Activated T-cell treated with anti-CD3 and anti-CD28 coated beads, Interleukin-2, amount 50 U/mL, for 1 hour (primary cell): ENCODE results near the gene SDHAF3.
"Not testable (repeated sequence)": the region's sequence is repeated elsewhere in the genome, so short reads cannot be mapped to it uniquely, and the experiment has no call there.

ENCODE experiments used
- DNase-seq: peaks from one replicate; pipeline ENCODE4 v3.0.0-alpha.2; 2020

The SDHAF3 gene

GRCh38 chr7:97117372-97118188 lies at the start of gene SDHAF3:
SDHAF3 (plus strand) TSS chr7:97117698; CDS start chr7:97117724, 26 bp downstream.
- DNase-seq, result peak; percentile 98

GRCh38 chr7:97072025-97072424 lies 45.5 kb upstream of the SDHAF3 start:
- DNase-seq, result not testable (repeated sequence)

GRCh38 chr7:97075928-97076327 lies 41.6 kb upstream of the SDHAF3 start:
- no peak for DNase-seq

DNA sequence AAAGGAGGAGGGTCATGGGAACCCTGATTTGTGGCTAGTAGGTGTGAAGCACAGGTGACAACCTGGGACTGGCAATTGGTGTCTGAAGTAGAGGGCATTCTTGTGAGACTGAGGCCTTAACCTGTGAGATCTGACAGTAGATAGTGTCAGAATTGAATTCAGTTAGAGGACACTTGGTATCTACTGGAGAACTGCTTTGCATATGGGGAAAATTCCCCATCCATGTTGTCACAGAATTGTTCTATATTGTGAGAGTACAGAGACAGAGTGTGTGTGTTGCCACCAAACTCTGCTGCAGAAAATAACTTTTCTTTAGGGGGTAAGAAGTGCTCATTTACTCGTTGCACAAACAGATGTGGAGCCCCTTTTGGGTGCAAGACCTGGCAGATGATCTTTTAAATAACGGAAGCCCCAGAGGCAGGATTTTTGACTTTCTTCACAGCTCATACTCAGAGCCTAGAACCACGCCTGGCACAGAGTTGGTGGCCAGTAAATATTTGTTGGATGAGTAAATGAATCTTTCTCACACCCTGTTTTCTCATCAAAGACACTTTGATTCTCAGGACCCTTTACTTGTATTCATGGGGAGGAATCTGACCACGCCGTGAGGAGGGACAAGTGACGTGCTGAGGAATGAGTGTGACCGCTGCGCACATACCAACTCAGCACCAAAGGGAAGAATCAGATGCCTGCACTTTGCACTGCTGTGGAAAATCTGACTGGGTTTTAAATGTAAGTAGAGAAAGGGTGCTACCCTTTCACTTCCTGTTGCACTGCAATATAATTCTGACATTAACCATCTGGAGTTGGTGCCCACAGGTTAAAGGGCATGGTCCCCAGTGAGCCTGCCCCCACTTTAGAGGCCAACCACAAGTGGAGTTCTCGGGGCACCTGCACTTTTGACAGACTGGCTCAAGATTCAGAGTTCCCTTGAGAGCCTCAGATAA lies 39.2 kb upstream of the SDHAF3 start:
- no peak for DNase-seq

DNA sequence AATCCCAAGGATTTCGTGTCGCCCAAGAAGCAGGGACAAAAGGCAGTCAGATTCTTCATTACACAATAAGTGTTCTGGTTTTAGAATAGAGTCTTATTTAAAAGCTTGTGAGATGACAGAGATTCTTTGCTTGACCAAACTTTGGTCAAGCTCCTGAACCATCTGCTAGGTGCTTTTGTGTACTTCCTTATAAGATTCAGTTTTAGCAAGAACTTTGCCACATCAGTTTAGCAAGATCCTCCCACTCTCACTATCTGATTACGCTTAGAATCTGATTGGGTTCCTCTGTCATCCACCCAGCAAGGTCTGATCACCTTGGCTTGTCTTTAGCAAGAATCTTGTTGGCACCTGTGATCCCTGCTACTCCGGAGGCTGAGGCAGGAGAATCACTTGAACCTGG lies 38.2 kb upstream of the SDHAF3 start:
- no peak for DNase-seq

GRCh38 chr7:97081521-97082300 lies 35.8 kb upstream of the SDHAF3 start:
- no peak for DNase-seq

GRCh38 chr7:97088364-97088763 lies 29.1 kb upstream of the SDHAF3 start:
- no peak for DNase-seq

DNA sequence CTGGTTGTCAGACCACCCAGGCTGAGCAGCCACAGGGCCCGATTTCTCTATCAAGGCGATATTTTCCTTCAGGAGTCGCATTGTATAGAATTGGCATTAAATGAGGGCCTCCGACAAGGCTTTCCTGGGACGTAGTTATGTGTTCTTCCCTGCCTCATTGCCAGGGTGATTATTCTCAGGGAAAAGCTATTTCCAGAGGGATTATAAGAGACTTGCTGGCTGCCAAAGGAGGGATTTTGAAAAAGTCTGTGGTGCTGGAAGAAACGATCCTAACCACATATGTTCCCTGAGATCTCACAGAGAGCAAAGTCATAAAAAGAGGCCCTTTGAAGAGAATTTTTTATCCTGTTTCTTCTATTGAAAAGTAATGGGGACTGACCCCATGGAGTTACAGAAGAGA lies 27.7 kb upstream of the SDHAF3 start:
- DNase-seq, result no peak

DNA sequence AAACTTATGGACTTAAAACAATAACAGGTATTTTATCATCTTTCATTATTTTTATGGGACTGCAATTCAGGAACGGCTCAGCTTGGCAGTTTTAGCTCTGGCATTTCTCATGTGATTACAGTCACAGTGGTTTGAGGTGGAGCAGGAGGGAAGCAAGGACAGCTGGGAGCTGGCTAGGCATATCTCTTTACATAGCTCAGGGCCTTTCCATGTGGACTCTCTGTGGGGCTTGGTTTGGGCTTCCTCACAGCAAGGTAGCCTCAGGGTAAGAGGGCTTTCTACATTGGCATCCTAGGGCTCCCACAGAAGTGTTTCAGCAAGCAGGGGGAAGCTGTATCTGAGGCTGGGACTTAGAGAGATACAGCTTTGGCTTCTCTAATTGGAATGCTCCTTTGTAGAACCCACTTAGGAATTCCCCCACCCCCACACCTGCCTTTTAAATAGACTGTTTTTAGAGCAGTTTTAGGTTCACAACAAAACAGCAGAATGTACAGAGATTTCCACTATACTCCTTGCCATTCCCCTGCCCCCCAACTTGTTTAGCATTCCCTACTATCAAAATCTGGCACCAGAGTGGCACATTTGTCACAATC lies 26.6 kb upstream of the SDHAF3 start:
- no peak for DNase-seq

GRCh38 chr7:97094284-97094930 lies 23.1 kb upstream of the SDHAF3 start:
- no peak for DNase-seq

DNA sequence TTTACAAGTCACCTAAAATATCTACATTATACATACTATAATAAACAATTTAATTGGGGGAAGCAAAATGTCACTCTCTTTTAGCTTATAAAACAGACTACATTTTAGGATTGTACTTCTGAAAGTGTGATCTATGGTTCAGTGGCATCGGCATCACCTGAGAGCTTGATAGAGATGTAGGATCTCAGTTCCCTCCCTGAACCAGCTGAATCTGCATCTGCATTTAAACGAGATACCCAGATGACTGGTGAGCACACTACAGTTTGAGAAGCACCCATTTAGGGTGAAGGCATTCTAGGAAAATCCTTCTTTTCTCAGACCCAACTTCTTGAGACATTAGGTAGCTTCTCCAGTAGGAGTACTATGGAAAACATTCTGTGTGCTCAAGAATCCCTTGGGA lies 21.5 kb upstream of the SDHAF3 start:
- no peak for DNase-seq

GRCh38 chr7:97096661-97097060 lies 20.8 kb upstream of the SDHAF3 start:
- DNase-seq, result no peak

- peak; percentile 67 for DNase-seq
Observed at GRCh38 chr7:97104719-97105238, 12.7 kb upstream of the SDHAF3 start.

DNA sequence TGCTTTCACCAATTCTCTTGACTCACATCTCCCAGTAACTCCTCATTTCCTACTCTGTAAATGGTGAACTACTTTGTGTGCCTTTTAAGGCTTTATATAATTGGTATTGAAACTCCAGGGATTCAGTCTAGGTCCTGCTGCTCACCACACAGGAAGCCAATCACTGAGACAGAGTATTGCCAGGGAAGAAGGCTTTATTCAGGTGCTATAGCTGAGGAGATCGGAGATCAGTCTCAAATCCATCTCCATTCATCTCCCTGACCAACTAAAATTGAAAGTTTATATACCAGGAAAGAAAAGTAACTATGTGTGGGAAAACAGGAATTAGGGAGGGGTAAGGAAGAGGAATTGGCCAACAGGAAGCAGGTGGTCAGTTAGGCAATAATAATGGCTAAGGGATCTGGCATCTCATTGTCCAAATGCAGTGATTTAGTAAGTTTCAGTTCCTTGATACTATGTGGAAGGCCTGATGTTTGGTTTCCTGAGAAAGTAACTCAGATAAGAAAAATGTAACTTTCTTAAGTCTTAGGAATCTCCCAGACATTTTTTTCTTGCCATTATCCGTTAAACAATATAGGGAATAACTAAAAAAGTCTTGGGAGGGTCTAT lies 10.2 kb upstream of the SDHAF3 start:
- no peak for DNase-seq

- DNase-seq, result no peak
Observed at GRCh38 chr7:97116308-97116707, 1.2 kb upstream of the SDHAF3 start.

DNA sequence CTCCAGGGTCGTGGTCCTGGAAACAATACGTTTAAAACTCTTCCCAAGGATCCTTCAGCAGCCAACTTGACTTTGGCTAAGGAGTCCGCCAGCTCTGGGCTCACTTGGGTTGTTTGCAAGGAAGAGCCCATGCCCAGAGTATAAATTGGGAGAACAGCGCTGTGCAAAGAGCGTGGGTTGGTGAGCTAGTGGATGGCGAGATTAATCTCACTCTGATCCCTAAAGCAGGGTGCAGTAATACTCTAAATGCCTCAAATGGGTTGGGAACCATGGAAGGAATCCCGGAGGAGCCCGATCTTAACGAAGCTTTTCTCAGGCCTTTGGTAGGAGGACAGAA lies 495 bp upstream of the SDHAF3 start:
- no peak for DNase-seq

DNA sequence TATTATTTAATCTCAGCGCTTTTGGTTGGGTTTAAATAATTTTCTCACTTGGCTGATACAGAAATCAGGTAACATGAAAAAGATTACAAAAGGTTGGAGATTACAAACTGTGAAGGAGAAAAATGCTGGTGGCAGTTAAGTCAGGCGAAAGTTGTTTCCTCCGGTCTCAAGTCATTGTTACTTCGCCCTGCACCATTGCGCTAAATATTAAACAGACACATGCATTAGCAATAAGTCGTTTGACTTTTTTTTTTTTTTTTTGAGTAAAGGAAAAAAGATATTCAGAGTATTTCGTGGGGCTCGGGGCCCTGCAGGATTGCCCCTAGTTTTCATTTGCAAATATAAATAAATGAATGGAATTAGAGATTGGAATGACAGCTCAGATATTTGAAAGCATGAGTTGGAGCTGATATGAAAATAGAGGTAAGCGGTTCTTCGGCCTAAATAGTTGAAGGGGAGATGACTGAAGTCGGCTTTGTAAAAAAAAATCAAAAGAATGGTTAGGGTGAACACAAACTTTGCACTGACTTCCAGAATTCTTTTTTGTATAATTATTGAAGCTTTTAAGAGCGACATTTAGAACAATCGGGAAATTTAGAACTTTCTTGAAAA lies 914 bp downstream of the SDHAF3 start:
- no peak for DNase-seq

- no peak for DNase-seq
Observed at GRCh38 chr7:97119747-97120146, 2.2 kb downstream of the SDHAF3 start.

- no peak for DNase-seq
Observed at GRCh38 chr7:97120713-97121457, 3.4 kb downstream of the SDHAF3 start.

- DNase-seq, result not testable (repeated sequence)
Observed at GRCh38 chr7:97123115-97123514, 5.6 kb downstream of the SDHAF3 start.
